ENCODE data around the gene TNRC6C. TPM values are rescaled to one million over a fixed set of nuclear protein-coding genes. Genes with fewer than 3 reads are reported as not detected.

Gene TNRC6C
- total and polyA plus RNA-seq, 9 of the 15 experiments (the other 6 are each of a cell fraction or from before 2014, with no cell fraction given) = 0.20 to 4.9 (median 2.3) TPM

- TF ChIP-seq HDGF (IDR thresholded peaks at IDR 0.05) (0 out of 2 replicates have a peak, but pooled peaks have one; percentile 8), ZNF217 (CRISPR knock-in tag; IDR thresholded peaks at IDR 0.05) (no peak), RBM14 (IDR thresholded peaks at IDR 0.05; ENCODE audit: borderline replicate concordance, insufficient read depth, low read depth, low read length) (no peak), SMARCC2 (IDR thresholded peaks at IDR 0.05; ENCODE audit: low read depth) (no peak), RBM25 (IDR thresholded peaks at IDR 0.05; ENCODE audit: low read depth, low read length, severe bottlenecking) (peak; percentile 89), HNRNPUL1 (IDR thresholded peaks at IDR 0.05; ENCODE audit: low read length) (no peak), USF1 (CRISPR knock-in tag; IDR thresholded peaks at IDR 0.05) (peak; percentile 33; the same call in 1 of the 2 replicates), ESRRB (CRISPR knock-in tag; IDR thresholded peaks at IDR 0.05; ENCODE audit: borderline replicate concordance) (no peak), NELFE (IDR thresholded peaks at IDR 0.05; ENCODE audit: insufficient read depth, insufficient read length) (no peak), TEAD1 (CRISPR knock-in tag; IDR thresholded peaks at IDR 0.05) (no peak), GTF2F1 (IDR thresholded peaks at IDR 0.05; ENCODE audit: low read depth, low read length) (no peak), ADNP (tag; IDR thresholded peaks at IDR 0.05) (peak; percentile 99), ZNF699 (CRISPR knock-in tag; IDR thresholded peaks at IDR 0.05; ENCODE audit: insufficient replicate concordance) (no peak), PTRF (tag; IDR thresholded peaks at IDR 0.05) (no peak), FOXM1 (IDR thresholded peaks at IDR 0.05; ENCODE audit: low read depth) (no peak), FOXM1 (CRISPR knock-in tag; IDR thresholded peaks at IDR 0.05; ENCODE audit: low read depth) (no peak), CC2D1A (IDR thresholded peaks at IDR 0.05) (no peak; the same call in 1 of the 2 replicates), ZNF77 (CRISPR knock-in tag; IDR thresholded peaks at IDR 0.05) (no peak), CEBPG (CRISPR knock-in tag; IDR thresholded peaks at IDR 0.05) (peak; percentile 35; the same call in 1 of the 2 replicates), CEBPG (tag; conservative IDR thresholded peaks at IDR 0.05 in 1 of 2, IDR thresholded peaks at IDR 0.05 in 1 of 2) (no peak), RBFOX2 (IDR thresholded peaks at IDR 0.05; ENCODE audit: low read depth, low read length) (peak; percentile 43; the same call in 1 of the 2 replicates)
- TF ChIP-seq, protein P1, sequence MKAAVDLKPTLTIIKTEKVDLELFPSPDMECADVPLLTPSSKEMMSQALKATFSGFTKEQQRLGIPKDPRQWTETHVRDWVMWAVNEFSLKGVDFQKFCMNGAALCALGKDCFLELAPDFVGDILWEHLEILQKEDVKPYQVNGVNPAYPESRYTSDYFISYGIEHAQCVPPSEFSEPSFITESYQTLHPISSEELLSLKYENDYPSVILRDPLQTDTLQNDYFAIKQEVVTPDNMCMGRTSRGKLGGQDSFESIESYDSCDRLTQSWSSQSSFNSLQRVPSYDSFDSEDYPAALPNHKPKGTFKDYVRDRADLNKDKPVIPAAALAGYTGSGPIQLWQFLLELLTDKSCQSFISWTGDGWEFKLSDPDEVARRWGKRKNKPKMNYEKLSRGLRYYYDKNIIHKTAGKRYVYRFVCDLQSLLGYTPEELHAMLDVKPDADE (conservative IDR thresholded peaks at IDR 0.05; ENCODE audit: control insufficient read depth, low read depth, low read length) = no peak
- TF ChIP-seq, protein P2, sequence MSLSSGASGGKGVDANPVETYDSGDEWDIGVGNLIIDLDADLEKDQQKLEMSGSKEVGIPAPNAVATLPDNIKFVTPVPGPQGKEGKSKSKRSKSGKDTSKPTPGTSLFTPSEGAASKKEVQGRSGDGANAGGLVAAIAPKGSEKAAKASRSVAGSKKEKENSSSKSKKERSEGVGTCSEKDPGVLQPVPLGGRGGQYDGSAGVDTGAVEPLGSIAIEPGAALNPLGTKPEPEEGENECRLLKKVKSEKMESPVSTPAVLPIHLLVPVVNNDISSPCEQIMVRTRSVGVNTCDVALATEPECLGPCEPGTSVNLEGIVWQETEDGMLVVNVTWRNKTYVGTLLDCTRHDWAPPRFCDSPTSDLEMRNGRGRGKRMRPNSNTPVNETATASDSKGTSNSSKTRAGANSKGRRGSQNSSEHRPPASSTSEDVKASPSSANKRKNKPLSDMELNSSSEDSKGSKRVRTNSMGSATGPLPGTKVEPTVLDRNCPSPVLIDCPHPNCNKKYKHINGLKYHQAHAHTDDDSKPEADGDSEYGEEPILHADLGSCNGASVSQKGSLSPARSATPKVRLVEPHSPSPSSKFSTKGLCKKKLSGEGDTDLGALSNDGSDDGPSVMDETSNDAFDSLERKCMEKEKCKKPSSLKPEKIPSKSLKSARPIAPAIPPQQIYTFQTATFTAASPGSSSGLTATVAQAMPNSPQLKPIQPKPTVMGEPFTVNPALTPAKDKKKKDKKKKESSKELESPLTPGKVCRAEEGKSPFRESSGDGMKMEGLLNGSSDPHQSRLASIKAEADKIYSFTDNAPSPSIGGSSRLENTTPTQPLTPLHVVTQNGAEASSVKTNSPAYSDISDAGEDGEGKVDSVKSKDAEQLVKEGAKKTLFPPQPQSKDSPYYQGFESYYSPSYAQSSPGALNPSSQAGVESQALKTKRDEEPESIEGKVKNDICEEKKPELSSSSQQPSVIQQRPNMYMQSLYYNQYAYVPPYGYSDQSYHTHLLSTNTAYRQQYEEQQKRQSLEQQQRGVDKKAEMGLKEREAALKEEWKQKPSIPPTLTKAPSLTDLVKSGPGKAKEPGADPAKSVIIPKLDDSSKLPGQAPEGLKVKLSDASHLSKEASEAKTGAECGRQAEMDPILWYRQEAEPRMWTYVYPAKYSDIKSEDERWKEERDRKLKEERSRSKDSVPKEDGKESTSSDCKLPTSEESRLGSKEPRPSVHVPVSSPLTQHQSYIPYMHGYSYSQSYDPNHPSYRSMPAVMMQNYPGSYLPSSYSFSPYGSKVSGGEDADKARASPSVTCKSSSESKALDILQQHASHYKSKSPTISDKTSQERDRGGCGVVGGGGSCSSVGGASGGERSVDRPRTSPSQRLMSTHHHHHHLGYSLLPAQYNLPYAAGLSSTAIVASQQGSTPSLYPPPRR (CRISPR knock-in tag; IDR thresholded peaks at IDR 0.05; ENCODE audit: borderline replicate concordance) = no peak
Observed at GRCh38 chr17:78129351-78130089, 171.0 kb downstream of the TNRC6C start (continued).
